ENCODE measurements around the gene PRKAG3. TPM values are rescaled to one million over a fixed set of nuclear protein-coding genes. Genes with fewer than 3 reads are reported as not detected.

Gene PRKAG3
- total RNA-seq, 1 donor from 2014 or later, result 0.14 TPM

GRCh38 chr2:218821605-218822211 lies 9.9 kb downstream of the PRKAG3 start:
- no peak for DNase-seq
- Histone ChIP-seq H3K4me1 (no peaks in the 10 kb centered on the region), H3K36me3 (peaks cover 9% of the 10 kb centered on the region), H3K4me3 (no peak overlapping the region), H3K27me3 (ENCODE audit: low read depth) (no peaks in the 10 kb centered on the region), H3K27ac (replicated peaks) (no peak overlapping the region), H3K9me3 (replicated peaks) (no peaks in the 10 kb centered on the region)
- TF ChIP-seq CTCF (IDR thresholded peaks at IDR 0.05; ENCODE audit: borderline replicate concordance), result no peak
- intact Hi-C loops (cut with micrococcal nuclease), result no loop called here

- H3K27me3 ChIP-seq (ENCODE audit: low read depth), result no peaks in the 10 kb centered on the region
- H3K4me1 ChIP-seq, result no peaks in the 10 kb centered on the region
- DNase-seq, result no peak
- no peak overlapping the region for H3K4me3 ChIP-seq
- TF ChIP-seq CTCF (IDR thresholded peaks at IDR 0.05; ENCODE audit: borderline replicate concordance), result no peak
- no peak overlapping the region for H3K27ac ChIP-seq (replicated peaks)
- intact Hi-C loops (cut with micrococcal nuclease), result no loop called here
- H3K36me3 ChIP-seq, result peaks cover 17% of the 10 kb centered on the region
- no peaks in the 10 kb centered on the region for H3K9me3 ChIP-seq (replicated peaks)
These were observed 10.7 kb downstream of the PRKAG3 start for GRCh38 chr2:218820746-218821369.

GRCh38 chr2:218819093-218819492 lies 12.5 kb downstream of the PRKAG3 start:
- DNase-seq, result no peak
- no peak overlapping the region for H3K27ac ChIP-seq (replicated peaks)
- intact Hi-C loops (cut with micrococcal nuclease), result no loop called here
- no peak overlapping the region for H3K4me3 ChIP-seq
- no peaks in the 10 kb centered on the region for H3K27me3 ChIP-seq (ENCODE audit: low read depth)
- H3K36me3 ChIP-seq, result peaks cover 33% of the 10 kb centered on the region
- H3K4me1 ChIP-seq, result no peaks in the 10 kb centered on the region
- TF ChIP-seq CTCF (IDR thresholded peaks at IDR 0.05; ENCODE audit: borderline replicate concordance), result no peak
- H3K9me3 ChIP-seq (replicated peaks), result no peaks in the 10 kb centered on the region

GRCh38 chr2:218816561-218817011 lies 15.0 kb downstream of the PRKAG3 start:
- Histone ChIP-seq H3K9me3 (replicated peaks) (no peaks in the 10 kb centered on the region), H3K4me3 (no peak overlapping the region), H3K36me3 (peaks cover 53% of the 10 kb centered on the region), H3K4me1 (no peaks in the 10 kb centered on the region), H3K27ac (replicated peaks) (no peak overlapping the region), H3K27me3 (ENCODE audit: low read depth) (no peaks in the 10 kb centered on the region)
- intact Hi-C loops (cut with micrococcal nuclease), result no loop called here
- no peak for DNase-seq
- TF ChIP-seq CTCF (IDR thresholded peaks at IDR 0.05; ENCODE audit: borderline replicate concordance), result no peak

GRCh38 chr2:218815649-218816048 lies 16.0 kb downstream of the PRKAG3 start:
- intact Hi-C loops (cut with micrococcal nuclease), result no loop called here
- H3K4me3 ChIP-seq, result no peak overlapping the region
- TF ChIP-seq CTCF (IDR thresholded peaks at IDR 0.05; ENCODE audit: borderline replicate concordance), result no peak
- H3K9me3 ChIP-seq (replicated peaks), result no peaks in the 10 kb centered on the region
- H3K27me3 ChIP-seq (ENCODE audit: low read depth), result no peaks in the 10 kb centered on the region
- no peak for DNase-seq
- peaks cover 53% of the 10 kb centered on the region for H3K36me3 ChIP-seq
- no peak overlapping the region for H3K27ac ChIP-seq (replicated peaks)
- H3K4me1 ChIP-seq, result no peaks in the 10 kb centered on the region

Measured in left ventricle myocardium inferior (tissue), 1 donor.